Occipital lobe (tissue), 2 donors: Measurements from ENCODE around the gene PLPP3. TPM values are rescaled to one million over a fixed set of nuclear protein-coding genes. Genes with fewer than 3 reads are reported as not detected.

ENCODE experiments used
- small RNA-seq: library from RNA; depleted of rRNA; stranded (forward); fragments of <200 nt; gene quantifications from one replicate; pipeline ENCODE3, GENCODE V24; 2014
- total RNA-seq: library from RNA; depleted of rRNA; stranded (reverse); fragments of >200 nt; gene quantifications from one replicate; pipeline ENCODE4 v1.2.3, GENCODE V29; 2014

Gene PLPP3
- total RNA-seq, 1 donor from 2014 or later = 36.5 TPM

Small RNA genes within 50 kb of the gene (small RNA-seq; reads per million reads assigned to genes)
- gene AC099789.1 = not detected

Other genes with a start within 250 kb of the PLPP3 start
- 35.2 TPM for gene PRKAA2, start 65.8 kb upstream of the PLPP3 start, total RNA-seq
- gene FYB2, start 239.8 kb upstream of the PLPP3 start, total RNA-seq = 0.47 TPM